Endothelial cell of umbilical vein (primary cell): Measurements from ENCODE around the gene XIRP1. TPM values are rescaled to one million over a fixed set of nuclear protein-coding genes. Genes with fewer than 3 reads are reported as not detected.
A peak's percentile ranks its signal among the peaks of the same experiment; 100 is the strongest.

Experiments
- BruUV-seq: library from RNA; stranded (reverse); fragments of 400-500 nt; replicated peaks from 2 replicates; lab custom pipeline; 2021; lab: Mats Ljungman, UMichigan
- CTCF ChIA-PET: fragments of 300-600, 350-600 bp; sonication (Branson Sonifier 250); formaldehyde crosslinking; loops from one replicate; lab custom pipeline; 2021; ENCODE audit warnings: antibody characterized with exemption, inconsistent platforms; lab: Charles Lee
- POLR2A ChIA-PET: fragments of 300-600, 350-600 bp; sonication (Branson Sonifier 250); formaldehyde crosslinking; loops from one replicate; lab custom pipeline; 2021; ENCODE audit warnings: antibody characterized with exemption, inconsistent platforms; lab: Charles Lee
- DNase-seq: peaks from one replicate; pipeline ENCODE4 v3.0.0-alpha.2; 2011; ENCODE audit warnings: low read depth, low spot score
- FAIRE-seq: peaks from 2 replicates; lab custom pipeline; 2011; peaks lifted over from hg19 to GRCh38; lab: Jason Lieb, UNC
- H2AFZ ChIP-seq: 2 replicates; pipeline ENCODE4 v1.6.0; 2012; ENCODE audit warnings: low read depth, low read length, control low read depth, inconsistent platforms
- H3K27ac ChIP-seq: 2 replicates; pipeline ENCODE4 v1.5.1; 2011; ENCODE audit warnings: low read depth, mild to moderate bottlenecking, control low read depth, low read length, moderate library complexity; ENCODE audit not compliant: insufficient read depth
- H3K27me3 ChIP-seq, 2 experiments: 2 replicates each; pipeline versions ENCODE4 v1.6.0 to v1.6.1; 2011; ENCODE audit warnings: low read length in 2 of 2, mixed read lengths in 1 of 2; ENCODE audit not compliant: control insufficient read depth in 2 of 2, insufficient read depth in 2 of 2
- H3K36me3 ChIP-seq, 2 experiments: 2 replicates in 1 of 2; 3 replicates in 1 of 2; pipeline ENCODE4 v1.5.1; 2011; ENCODE audit warnings: low read length in 2 of 2, mild to moderate bottlenecking in 1 of 2, moderate library complexity in 1 of 2; ENCODE audit not compliant: control insufficient read depth in 2 of 2, insufficient read depth in 2 of 2; ENCODE audit errors: extremely low read depth in 1 of 2
- H3K4me1 ChIP-seq: 3 replicates; pipeline ENCODE4 v1.5.1; 2011; ENCODE audit warnings: mild to moderate bottlenecking, low read length; ENCODE audit not compliant: control insufficient read depth, insufficient read depth; ENCODE audit errors: extremely low read depth
- H3K4me2 ChIP-seq: 2 replicates; pipeline ENCODE4 v1.6.1; 2011; ENCODE audit warnings: low read length, control low read depth, mixed read lengths; ENCODE audit not compliant: insufficient read depth
- H3K4me3 ChIP-seq, 3 experiments: fragments of 200-600 bp in 1 of 3; sonication (generic), shearing (Covaris generic) in 1 of 3; replicated peaks in 1 of 3; 2 replicates each; pipeline ENCODE4 v1.5.1; 2011 to 2016; ENCODE audit warnings: control low read depth in 3 of 3, low read length in 3 of 3, mild to moderate bottlenecking in 2 of 3, inconsistent platforms in 1 of 3, low read depth in 1 of 3, moderate library complexity in 1 of 3; ENCODE audit not compliant: insufficient read depth in 1 of 3
- H3K79me2 ChIP-seq: 2 replicates; pipeline ENCODE4 v1.6.0; 2012; ENCODE audit warnings: low read length, inconsistent platforms; ENCODE audit not compliant: control insufficient read depth, insufficient read depth
- H3K9ac ChIP-seq: replicated peaks from 2 replicates; pipeline ENCODE3; 2011; ENCODE audit warnings: low read length, control low read depth; ENCODE audit not compliant: insufficient read depth; ENCODE audit errors: extremely low read depth
- H3K9me1 ChIP-seq: replicated peaks from 3 replicates; pipeline ENCODE4 v1.6.0; 2011; ENCODE audit warnings: mild to moderate bottlenecking, low read length; ENCODE audit not compliant: control insufficient read depth, insufficient read depth; ENCODE audit errors: extremely low read depth
- H3K9me3 ChIP-seq: replicated peaks from 2 replicates; pipeline ENCODE4 v1.5.1; 2012; ENCODE audit warnings: low read length, inconsistent platforms; ENCODE audit not compliant: control insufficient read depth, insufficient read depth
- H4K20me1 ChIP-seq: replicated peaks from 2 replicates; pipeline ENCODE3; 2011; ENCODE audit warnings: mild to moderate bottlenecking, low read length; ENCODE audit not compliant: control insufficient read depth, insufficient read depth; ENCODE audit errors: extremely low read depth
- EZH2 ChIP-seq: IDR thresholded peaks from 2 replicates; pipeline ENCODE4 v1.6.1; 2012; ENCODE audit warnings: borderline replicate concordance, low read depth, mild to moderate bottlenecking, moderate library complexity, low read length, inconsistent platforms; ENCODE audit not compliant: severe bottlenecking
- FOS ChIP-seq: IDR thresholded peaks from 2 replicates; pipeline ENCODE4 v1.6.1; 2011; ENCODE audit warnings: mild to moderate bottlenecking, low read length, moderate library complexity, borderline replicate concordance; ENCODE audit not compliant: insufficient read depth
- GATA2 ChIP-seq: IDR thresholded peaks from 2 replicates; pipeline ENCODE4 v1.7.0; 2011; ENCODE audit warnings: low read depth, mild to moderate bottlenecking, moderate library complexity, mixed read lengths, low read length; ENCODE audit not compliant: insufficient read length, insufficient read depth
- JUN ChIP-seq: IDR thresholded peaks from 2 replicates; pipeline ENCODE4 v1.6.1; 2011; ENCODE audit warnings: borderline replicate concordance, low read depth; ENCODE audit not compliant: insufficient read length, insufficient read depth
- MYC ChIP-seq: IDR thresholded peaks from one replicate; pipeline ENCODE4 v1.6.1; 2011; ENCODE audit warnings: mild to moderate bottlenecking, low read depth, low read length
- POLR2A ChIP-seq: IDR thresholded peaks from 2 replicates; pipeline ENCODE4 v1.6.1; 2012; ENCODE audit warnings: low read depth, mild to moderate bottlenecking, control low read depth, low read length
- POLR2AphosphoS5 ChIP-seq: IDR thresholded peaks from 2 replicates; pipeline ENCODE4 v1.6.1; 2012; ENCODE audit warnings: low read depth, mild to moderate bottlenecking, control low read depth, low read length, moderate library complexity; ENCODE audit not compliant: insufficient read depth
- dilution Hi-C: fragments of 300-500 bp; cut with MboI; formaldehyde crosslinking; loops from one replicate; pipeline ENCODE4 v1.15.0; 2019; ENCODE audit warnings: low sequenced_read_pairs; ENCODE audit not compliant: extremely low pct_ligation_motif_present
- intact Hi-C: fragments of 100-400 bp; cut with micrococcal nuclease; formaldehyde crosslinking; loops from one replicate; pipeline ENCODE4 v1.10.0; 2022
- polyA plus RNA-seq, 4 experiments: library from polyadenylated mRNA; depleted of rRNA in 3 of 4; stranded (reverse) in 3 of 4; unstranded in 1 of 4; fragments of >200 nt; gene quantifications; 2 replicates each; pipeline versions ENCODE4 v1.2.1 to v1.2.3, GENCODE V29; 2011 to 2012; ENCODE audit warnings: missing spikeins in 1 of 4
- total RNA-seq: library from RNA; stranded (reverse); gene quantifications from 2 replicates; pipeline ENCODE4 v1.2.3, GENCODE V29; 2021
- TF ChIP-seq, protein P1 (sequence below), 2 donors: IDR thresholded peaks; 1 replicate in 1 of 2; 2 replicates in 1 of 2; pipeline ENCODE4 v1.5.1; 2011; ENCODE audit warnings: low read length in 2 of 2, mild to moderate bottlenecking in 2 of 2, moderate library complexity in 2 of 2, control low read depth in 1 of 2, inconsistent platforms in 1 of 2, low read depth in 1 of 2; ENCODE audit not compliant: insufficient read depth in 1 of 2; ENCODE audit errors: extremely low read depth in 1 of 2
- TF ChIP-seq, protein P2 (sequence below): IDR thresholded peaks from 2 replicates; pipeline ENCODE4 v1.6.1; 2011; ENCODE audit not compliant: insufficient read depth, insufficient read length

XIRP1 gene
- total and polyA plus RNA-seq, 2 donors (not counting 3 experiments of a cell fraction or from before 2014, with no cell fraction given) = not detected

DNA sequence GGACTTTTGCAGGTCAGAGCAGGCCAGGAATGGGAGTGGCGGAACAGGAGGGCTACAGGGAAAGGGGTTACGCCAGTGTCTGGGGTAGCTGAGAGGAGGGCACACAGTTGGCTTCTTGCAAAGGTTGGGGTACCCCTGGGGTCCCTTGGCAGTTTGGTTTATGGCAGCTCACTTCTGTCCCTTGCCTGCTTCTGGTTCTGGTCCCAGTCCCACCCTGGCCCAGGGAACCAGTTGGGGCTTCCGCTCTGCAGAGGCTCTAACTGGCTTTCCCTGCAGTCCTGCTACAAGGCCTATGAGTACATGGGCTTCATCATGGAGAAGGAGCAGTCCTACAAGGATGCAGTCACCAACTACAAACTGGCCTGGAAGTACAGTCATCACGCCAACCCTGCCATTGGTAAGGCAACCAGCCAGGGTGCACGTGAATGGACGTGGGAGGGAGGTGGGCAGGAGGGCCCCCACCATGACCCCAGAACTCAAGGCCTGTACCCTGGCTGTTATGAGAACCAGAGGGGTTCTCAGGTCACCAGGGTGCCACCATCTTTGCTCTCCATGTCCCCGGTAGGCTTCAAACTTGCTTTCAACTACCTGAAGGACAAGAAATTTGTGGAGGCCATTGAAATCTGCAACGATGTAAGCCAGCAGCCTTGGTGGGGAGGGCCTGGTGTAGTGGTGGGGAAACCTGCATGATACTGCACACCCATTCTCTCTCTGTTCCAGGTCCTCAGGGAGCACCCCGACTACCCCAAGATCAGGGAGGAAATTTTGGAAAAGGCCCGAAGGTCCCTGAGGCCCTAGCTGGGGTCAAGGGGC, 54.2 kb downstream of the XIRP1 start:
- Histone ChIP-seq H3K36me3 (peaks cover 0 to 10% of the 10 kb centered on the region in 2 experiments), H3K4me1 (peaks cover 19% of the 10 kb centered on the region), H3K9ac (no peak overlapping the region), H3K79me2 (peaks cover 18% of the 10 kb centered on the region), H2AFZ (no peak overlapping the region), H4K20me1 (no peaks in the 10 kb centered on the region), H3K4me2 (no peak overlapping the region), H3K27ac (no peak overlapping the region), H3K9me3 (no peaks in the 10 kb centered on the region), H3K9me1 (no peaks in the 10 kb centered on the region), H3K4me3 (no peak overlapping the region), H3K27me3 (no peaks in the 10 kb centered on the region)
- TF ChIP-seq POLR2A = peak; percentile 19
- TF ChIP-seq, protein P1, sequence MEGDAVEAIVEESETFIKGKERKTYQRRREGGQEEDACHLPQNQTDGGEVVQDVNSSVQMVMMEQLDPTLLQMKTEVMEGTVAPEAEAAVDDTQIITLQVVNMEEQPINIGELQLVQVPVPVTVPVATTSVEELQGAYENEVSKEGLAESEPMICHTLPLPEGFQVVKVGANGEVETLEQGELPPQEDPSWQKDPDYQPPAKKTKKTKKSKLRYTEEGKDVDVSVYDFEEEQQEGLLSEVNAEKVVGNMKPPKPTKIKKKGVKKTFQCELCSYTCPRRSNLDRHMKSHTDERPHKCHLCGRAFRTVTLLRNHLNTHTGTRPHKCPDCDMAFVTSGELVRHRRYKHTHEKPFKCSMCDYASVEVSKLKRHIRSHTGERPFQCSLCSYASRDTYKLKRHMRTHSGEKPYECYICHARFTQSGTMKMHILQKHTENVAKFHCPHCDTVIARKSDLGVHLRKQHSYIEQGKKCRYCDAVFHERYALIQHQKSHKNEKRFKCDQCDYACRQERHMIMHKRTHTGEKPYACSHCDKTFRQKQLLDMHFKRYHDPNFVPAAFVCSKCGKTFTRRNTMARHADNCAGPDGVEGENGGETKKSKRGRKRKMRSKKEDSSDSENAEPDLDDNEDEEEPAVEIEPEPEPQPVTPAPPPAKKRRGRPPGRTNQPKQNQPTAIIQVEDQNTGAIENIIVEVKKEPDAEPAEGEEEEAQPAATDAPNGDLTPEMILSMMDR (IDR thresholded peaks at IDR 0.05; ENCODE audit: extremely low read depth in 1 of 2, insufficient read depth in 1 of 2, low read depth in 1 of 2, low read length in 2 of 2) = no peak
- POLR2A ChIA-PET = interaction anchor here (1.3 kb wide), 1 partner anchor 39 kb away, joined by 3 read pairs; no protein-coding TSS in a partner anchor
- CTCF ChIA-PET = interaction anchor here (1.0 to 2.2 kb wide), 2 partner anchors 11 to 13 kb away, joined by 4 to 7 read pairs; no protein-coding TSS in a partner anchor
- dilution Hi-C loops (no loop called here), intact Hi-C loops (no loop called here)
- DNase-seq (no peak), FAIRE-seq (no peak)
- no TSS peak for BruUV-seq

DNA sequence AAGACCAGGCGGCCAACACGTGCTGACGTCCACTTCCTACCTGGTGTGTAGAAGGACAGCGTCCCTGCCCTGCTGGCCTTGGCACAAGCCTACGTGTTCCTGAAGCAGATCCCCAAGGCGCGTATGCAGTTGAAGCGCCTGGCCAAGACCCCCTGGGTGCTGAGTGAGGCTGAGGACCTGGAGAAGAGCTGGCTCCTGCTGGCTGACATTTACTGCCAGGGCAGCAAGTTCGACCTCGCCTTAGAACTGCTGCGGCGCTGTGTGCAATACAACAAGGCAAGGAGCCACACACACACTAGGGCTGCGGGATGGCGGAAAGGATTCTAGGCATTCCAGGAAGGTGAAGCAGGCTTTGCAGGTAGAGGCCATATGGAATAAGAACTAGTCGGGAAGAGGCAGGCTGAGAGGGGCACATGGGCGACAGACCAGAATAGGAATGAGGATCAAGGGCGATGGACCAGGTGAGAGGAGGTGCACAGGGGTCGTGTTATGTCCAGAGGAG, 54.9 kb downstream of the XIRP1 start:
- Histone ChIP-seq H3K4me1 (peaks cover 18% of the 10 kb centered on the region), H3K79me2 (peaks cover 11% of the 10 kb centered on the region), H2AFZ (no peak overlapping the region), H3K9me3 (no peaks in the 10 kb centered on the region), H3K4me3 (no peak overlapping the region), H3K9ac (no peak overlapping the region), H4K20me1 (no peaks in the 10 kb centered on the region), H3K36me3 (peaks cover 0 to 6% of the 10 kb centered on the region in 2 experiments), H3K9me1 (no peaks in the 10 kb centered on the region), H3K4me2 (no peak overlapping the region), H3K27me3 (no peaks in the 10 kb centered on the region), H3K27ac (no peak overlapping the region)
- no TSS peak for BruUV-seq
- DNase-seq = no peak
- dilution Hi-C loops (no loop called here), intact Hi-C loops (no loop called here)
- no peak for FAIRE-seq
- POLR2A ChIA-PET = no interaction called here
- TF ChIP-seq FOS (no peak), MYC (no peak), EZH2 (no peak), POLR2AphosphoS5 (no peak), GATA2 (no peak), JUN (no peak)
- TF ChIP-seq, protein P2, sequence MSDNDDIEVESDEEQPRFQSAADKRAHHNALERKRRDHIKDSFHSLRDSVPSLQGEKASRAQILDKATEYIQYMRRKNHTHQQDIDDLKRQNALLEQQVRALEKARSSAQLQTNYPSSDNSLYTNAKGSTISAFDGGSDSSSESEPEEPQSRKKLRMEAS = no peak
- TF ChIP-seq, protein P1 (IDR thresholded peaks at IDR 0.05; ENCODE audit: extremely low read depth in 1 of 2, insufficient read depth in 1 of 2, low read depth in 1 of 2, low read length in 2 of 2) = no peak
- CTCF ChIA-PET = interaction anchor here (2.2 kb wide), 1 partner anchor 11 kb away, joined by 7 read pairs; no protein-coding TSS in a partner anchor
